Body of pancreas (tissue), 4 donors: ENCODE results near the gene CDH4.

ENCODE experiments used
- POLR2A ChIP-seq, 3 donors: fragments of 450-650 bp; IDR thresholded peaks; one replicate each; pipeline ENCODE4 v1.6.1; 2016; ENCODE audit warnings: antibody characterized with exemption in 3 of 3, mild to moderate bottlenecking in 2 of 3
- TF ChIP-seq, protein P1 (sequence below), 7 experiments: fragments of 450-650 bp in 4 of 7; fragments of 200-600 bp in 3 of 7; sonication (generic) in 3 of 7; IDR thresholded peaks; one replicate each; pipeline ENCODE4 v1.5.1; 2016 to 2019; ENCODE audit warnings: antibody characterized with exemption in 7 of 7

DNA sequence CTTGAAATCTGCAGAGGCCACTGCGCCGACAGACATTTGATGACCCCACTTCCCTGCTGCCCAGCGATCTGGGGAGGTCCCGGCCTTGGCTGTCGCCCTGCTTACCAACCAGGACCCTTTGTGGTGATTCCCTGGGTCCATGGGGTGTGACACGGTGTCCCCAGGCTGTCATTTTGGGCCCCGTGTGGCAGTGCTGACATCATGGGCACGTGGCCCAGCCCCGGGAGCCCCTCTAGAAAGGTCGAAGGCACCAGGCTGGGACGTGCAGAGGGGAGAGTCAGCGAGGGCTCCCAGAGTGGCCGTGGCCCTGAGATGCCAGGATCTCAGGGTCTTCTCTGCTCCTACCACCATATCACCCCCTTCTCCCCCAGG, 643.6 kb downstream of the CDH4 start:
- TF ChIP-seq, protein P1, sequence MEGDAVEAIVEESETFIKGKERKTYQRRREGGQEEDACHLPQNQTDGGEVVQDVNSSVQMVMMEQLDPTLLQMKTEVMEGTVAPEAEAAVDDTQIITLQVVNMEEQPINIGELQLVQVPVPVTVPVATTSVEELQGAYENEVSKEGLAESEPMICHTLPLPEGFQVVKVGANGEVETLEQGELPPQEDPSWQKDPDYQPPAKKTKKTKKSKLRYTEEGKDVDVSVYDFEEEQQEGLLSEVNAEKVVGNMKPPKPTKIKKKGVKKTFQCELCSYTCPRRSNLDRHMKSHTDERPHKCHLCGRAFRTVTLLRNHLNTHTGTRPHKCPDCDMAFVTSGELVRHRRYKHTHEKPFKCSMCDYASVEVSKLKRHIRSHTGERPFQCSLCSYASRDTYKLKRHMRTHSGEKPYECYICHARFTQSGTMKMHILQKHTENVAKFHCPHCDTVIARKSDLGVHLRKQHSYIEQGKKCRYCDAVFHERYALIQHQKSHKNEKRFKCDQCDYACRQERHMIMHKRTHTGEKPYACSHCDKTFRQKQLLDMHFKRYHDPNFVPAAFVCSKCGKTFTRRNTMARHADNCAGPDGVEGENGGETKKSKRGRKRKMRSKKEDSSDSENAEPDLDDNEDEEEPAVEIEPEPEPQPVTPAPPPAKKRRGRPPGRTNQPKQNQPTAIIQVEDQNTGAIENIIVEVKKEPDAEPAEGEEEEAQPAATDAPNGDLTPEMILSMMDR (IDR thresholded peaks at IDR 0.05) = no peak
- no peak for TF ChIP-seq POLR2A (IDR thresholded peaks at IDR 0.05)
